ENCODE measurements around the gene MTA1. TPM values are rescaled to one million over a fixed set of nuclear protein-coding genes. Genes with fewer than 3 reads are reported as not detected.

The MTA1 gene
- total and polyA plus RNA-seq, 2 of the 8 experiments (the other 6 are each of a cell fraction or from before 2014, with no cell fraction given): 73.9 to 221 TPM

- Histone ChIP-seq H3K23ac (ENCODE audit: insufficient read length) (no peak overlapping the region), H4K8ac (ENCODE audit: extremely low read depth, insufficient read depth, low read length) (peak overlapping the region; percentile 68; the same call in 1 of the 2 replicates), H3K9ac (replicated peaks in 1 of 4; ENCODE audit: extremely low read depth in 1 of 4, low read depth in 3 of 4, low read length in 3 of 4) (no peak overlapping the region; a peak in 1 of 7 replicates), H2BK20ac (ENCODE audit: low read length) (no peak overlapping the region), H2BK15ac (ENCODE audit: low read length) (no peak overlapping the region), H3K9me3 (ENCODE audit: insufficient read depth in 2 of 2, low read depth in 1 of 2, low read length in 1 of 2) (no peaks in the 10 kb centered on the region), H3K56ac (replicated peaks; ENCODE audit: insufficient read length, low read depth, low read length) (no peak overlapping the region), H3K27me3 (replicated peaks in 1 of 4; ENCODE audit: control insufficient read depth in 3 of 4, extremely low read depth in 1 of 4, insufficient read depth in 3 of 4, low read length in 3 of 4) (peaks cover 30 to 70% (median 58%) of the 10 kb centered on the region in 4 experiments), H2BK12ac (ENCODE audit: low read depth, low read length) (no peak overlapping the region), H4K5ac (ENCODE audit: insufficient read length, low read depth, low read length) (no peak overlapping the region), H3K4me1 (replicated peaks in 1 of 4; ENCODE audit: control insufficient read depth in 3 of 4, insufficient read depth in 4 of 4, low read length in 3 of 4) (peaks cover 0 to 25% (median 8%) of the 10 kb centered on the region in 4 experiments; a peak in 5 of 7 replicates), H3K4me2 (ENCODE audit: insufficient read depth in 1 of 2, low read depth in 2 of 2, low read length in 2 of 2) (peak overlapping the region; percentile 53 to 75), H4K20me1 (replicated peaks in 1 of 2; ENCODE audit: control insufficient read depth in 1 of 2, insufficient read depth in 2 of 2, low read length in 2 of 2) (peaks cover 0 to 11% of the 10 kb centered on the region in 2 experiments), H3K79me1 (ENCODE audit: low read depth, low read length) (no peaks in the 10 kb centered on the region), H3K14ac (ENCODE audit: insufficient read length) (no peak overlapping the region), H3K79me2 (ENCODE audit: control insufficient read depth in 1 of 2, insufficient read depth in 2 of 2, low read length in 2 of 2) (no peaks in the 10 kb centered on the region), H3K23me2 (ENCODE audit: low read depth, low read length) (peaks cover 9% of the 10 kb centered on the region; the same call in 1 of the 2 replicates), H3K18ac (ENCODE audit: extremely low read depth, low read length) (no peak overlapping the region; the same call in 1 of the 2 replicates), H3K4me3 (ENCODE audit: extremely low read depth in 1 of 4, insufficient read depth in 2 of 4, low read depth in 3 of 4, low read length in 4 of 4) (peak overlapping the region; percentile 21 to 61 (median 24); a peak in 7 of 8 replicates), H4K91ac (replicated peaks; ENCODE audit: insufficient read length, low read length) (no peak overlapping the region), H2BK120ac (replicated peaks; ENCODE audit: low read depth, low read length) (no peak overlapping the region), H2AFZ (ENCODE audit: low read length) (no peak overlapping the region), H3K36me3 (ENCODE audit: control insufficient read depth in 2 of 4, insufficient read depth in 4 of 4, low read length in 3 of 4) (no peaks in the 10 kb centered on the region), H2BK5ac (ENCODE audit: low read depth, low read length) (no peak overlapping the region), H2AK5ac (ENCODE audit: low read depth, low read length) (no peak overlapping the region), H3K27ac (ENCODE audit: low read depth, low read length) (no peak overlapping the region), H3K4ac (replicated peaks; ENCODE audit: insufficient read length, low read depth, low read length) (no peak overlapping the region)
- peak in 1 of 2 experiments; percentile 70 for DNase-seq (ENCODE audit: low read depth in 1 of 2, low spot score in 2 of 2)
- CTCF ChIA-PET (ENCODE audit: partially characterized antibody): interaction anchor here (1.0 to 1.7 kb wide), 4 partner anchors 10 to 283 kb away, joined by 4 to 17 read pairs (median 5); no protein-coding TSS in a partner anchor
- POLR2A ChIA-PET (ENCODE audit: partially characterized antibody): interaction anchor here (1.5 kb wide), 1 partner anchor 10 kb away, joined by 8 read pairs; no protein-coding TSS in a partner anchor
- TF ChIP-seq SAP30 (IDR thresholded peaks at IDR 0.05; ENCODE audit: insufficient read depth, insufficient replicate concordance, low read length) (no peak), MAX (IDR thresholded peaks at IDR 0.05) (peak; percentile 44; the same call in 1 of the 2 replicates), TAF1 (IDR thresholded peaks at IDR 0.05; ENCODE audit: low read depth, low read length) (0 out of 2 replicates have a peak, but pooled peaks have one; percentile 32), RXRA (IDR thresholded peaks at IDR 0.05; ENCODE audit: insufficient read depth, low read depth, low read length) (no peak), RNF2 (IDR thresholded peaks at IDR 0.05; ENCODE audit: borderline replicate concordance, low read depth, low read length, missing control alignments, poor library complexity, severe bottlenecking) (peak; percentile 11), EZH2 (IDR thresholded peaks at IDR 0.05; ENCODE audit: low read depth, low read length, severe bottlenecking) (peak; percentile 60), CREB1 (IDR thresholded peaks at IDR 0.05) (0 out of 2 replicates have a peak, but pooled peaks have one; percentile 10), E2F6 (IDR thresholded peaks at IDR 0.05) (0 out of 2 replicates have a peak, but pooled peaks have one; percentile 18)
- no peak for FAIRE-seq
- WGBS, 2 experiments (ENCODE audit: extremely low coverage in 1 of 2, insufficient coverage in 1 of 2, insufficient read length in 1 of 2, insufficient replicate concordance in 2 of 2, low coverage in 1 of 2, low lambda C conversion rate in 2 of 2, missing lambda C conversion rate in 1 of 2): 6% methylated on average over 24 of the region's 45 CpGs; no CpG with 5 or more reads in 1 of the 2 experiments
Observed at GRCh38 chr14:105486974-105487448, 67.4 kb downstream of the MTA1 start.

All from H1 (cell line).